GM18508 (cell line): Measurements from ENCODE around the gene GLT1D1.

Experiments used
- ATAC-seq: cut with Tn5 transposase; IDR thresholded peaks from one replicate; pipeline ENCODE4 v1.9.1; 2021; ENCODE audit warnings: moderate number of reproducible peaks; ENCODE audit not compliant: insufficient read depth, unreplicated experiment

The GLT1D1 gene

GRCh38 chr12:128986957-128987356, 133.7 kb downstream of the GLT1D1 start:
- no peak for ATAC-seq

DNA sequence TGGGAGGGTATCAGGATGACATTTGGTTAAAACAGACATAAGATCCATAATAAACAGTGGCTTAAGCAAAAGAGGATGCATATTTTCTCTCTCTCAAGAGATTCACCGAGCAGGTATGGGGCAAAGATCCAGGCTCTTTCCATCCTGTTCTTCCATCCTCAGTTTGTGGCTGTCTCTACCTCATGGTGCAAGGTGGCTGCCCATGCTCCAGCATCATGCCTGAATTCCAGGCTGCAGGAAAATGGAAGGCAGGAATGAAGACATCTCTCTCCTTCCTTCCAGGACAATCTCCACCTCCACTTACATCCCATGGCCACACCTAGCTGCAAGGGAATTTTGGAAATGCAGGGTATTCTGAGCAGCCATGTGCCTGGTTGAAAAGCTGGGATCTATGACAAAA, 136.0 kb downstream of the GLT1D1 start:
- no peak for ATAC-seq

DNA sequence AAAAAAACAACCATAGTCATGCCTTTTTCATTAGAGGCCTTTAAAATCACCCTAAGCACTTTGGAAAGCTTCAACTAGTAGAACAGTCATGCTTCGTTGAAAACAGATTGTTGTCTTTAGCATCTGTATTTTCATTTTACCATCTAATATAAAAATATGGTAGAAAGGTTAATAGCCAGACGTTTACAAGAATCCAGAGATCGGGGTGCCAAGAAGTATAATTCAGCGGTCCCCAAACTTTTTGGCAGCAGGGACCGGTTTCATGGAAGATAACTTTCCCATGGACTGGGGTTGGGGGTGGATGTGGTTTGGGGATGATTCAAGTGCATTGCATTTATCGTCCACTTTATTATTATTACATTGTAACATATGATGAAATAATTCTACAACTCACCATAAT, 138.4 kb downstream of the GLT1D1 start:
- ATAC-seq: no peak

DNA sequence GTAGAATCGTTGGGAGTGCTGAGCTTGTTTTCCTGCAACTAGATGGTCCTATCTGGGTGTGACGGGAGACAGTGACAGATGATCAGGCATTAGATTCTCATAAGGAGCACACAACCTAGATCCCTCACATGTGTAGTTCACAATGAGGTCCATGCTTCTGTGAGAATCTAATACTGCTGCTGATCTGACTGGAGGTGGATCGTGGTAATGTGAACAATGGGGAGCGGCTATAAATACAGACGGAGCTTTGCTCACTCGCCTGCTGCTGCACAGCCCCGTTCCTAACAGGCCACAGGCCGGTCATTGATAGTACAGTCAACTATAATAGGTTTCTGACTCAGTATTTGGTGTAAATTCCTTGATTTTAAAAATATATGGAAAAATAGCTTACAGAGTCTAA, 138.8 kb downstream of the GLT1D1 start:
- ATAC-seq: no peak

DNA sequence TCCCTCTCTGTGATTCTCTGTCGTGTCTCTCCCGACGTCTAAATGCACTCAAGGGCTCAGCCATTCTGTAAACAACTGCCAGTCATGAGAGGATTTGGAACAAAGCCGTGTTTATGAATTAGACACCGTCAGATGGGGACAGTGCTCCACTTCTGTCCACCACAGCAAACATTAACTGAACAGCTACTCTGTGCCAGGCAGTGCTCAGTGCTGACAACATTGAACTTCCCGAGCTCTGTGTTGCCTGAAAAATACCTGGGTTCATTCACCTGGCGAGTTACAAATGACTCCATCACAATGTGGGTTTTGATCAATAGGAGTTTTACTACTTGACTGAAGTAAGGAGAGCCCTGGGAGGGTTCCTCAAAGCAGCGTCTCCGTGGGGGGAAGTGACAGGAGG, 139.3 kb downstream of the GLT1D1 start:
- ATAC-seq: no peak

DNA sequence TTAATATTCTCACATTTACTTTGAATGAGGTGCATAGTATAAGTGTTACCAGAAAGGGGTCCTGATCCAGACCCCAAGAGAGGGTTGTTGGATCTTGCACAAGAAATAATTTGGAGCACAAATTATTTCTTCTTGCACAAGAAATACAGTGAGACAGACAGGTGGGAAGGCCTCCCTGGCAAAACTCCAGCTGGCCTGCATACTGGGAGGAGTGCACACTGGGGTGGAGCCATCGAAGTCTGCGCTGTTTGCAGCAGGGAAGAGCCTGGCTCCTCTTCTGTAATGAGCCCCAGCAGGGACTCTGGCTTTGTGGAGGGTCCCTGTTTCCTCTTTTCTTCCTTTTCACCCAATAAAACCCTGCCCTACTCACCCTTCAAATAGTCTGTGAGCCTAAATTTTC, 141.6 kb downstream of the GLT1D1 start:
- no peak for ATAC-seq

- no peak for ATAC-seq
These were observed 142.3 kb downstream of the GLT1D1 start for GRCh38 chr12:128995619-128996018.

DNA sequence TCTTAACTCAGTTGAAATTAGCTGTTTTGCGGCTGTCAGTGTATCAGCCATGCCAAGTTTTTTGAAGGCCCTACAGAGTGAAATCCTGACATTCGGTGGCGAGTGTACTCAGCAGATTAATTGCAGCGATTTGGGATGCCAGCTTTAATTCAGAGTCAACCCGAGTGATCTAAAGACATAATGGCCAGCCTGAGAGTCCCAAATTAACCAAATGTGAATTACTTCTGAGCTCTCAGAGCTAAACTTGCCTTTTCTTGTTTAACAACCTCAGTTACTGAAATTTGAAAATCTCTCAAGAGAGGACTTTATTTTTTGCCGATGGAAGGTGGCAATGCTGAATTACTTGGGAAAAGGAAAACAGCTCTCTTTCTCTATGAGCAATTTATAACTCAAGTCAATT, 148.5 kb downstream of the GLT1D1 start:
- no peak for ATAC-seq

DNA sequence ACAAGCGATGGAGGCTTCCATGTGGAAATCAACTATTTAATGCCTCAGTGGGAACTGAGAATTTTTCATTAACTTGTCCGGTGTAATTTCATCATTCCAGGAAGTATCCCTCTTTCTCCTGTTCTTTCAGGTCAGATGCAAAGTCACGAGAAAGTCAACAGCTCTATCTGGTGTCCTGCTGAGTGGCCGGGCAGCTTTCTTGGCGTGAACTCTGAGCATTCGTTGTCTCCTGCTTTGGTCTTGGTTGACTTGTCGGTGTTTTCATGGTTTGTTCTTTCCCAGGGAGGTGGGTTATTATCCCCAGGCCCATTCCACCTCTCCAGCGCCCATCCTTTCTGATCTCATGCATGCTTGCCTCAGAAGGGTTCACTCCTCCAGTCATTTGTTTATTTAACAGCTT, 149.1 kb downstream of the GLT1D1 start:
- ATAC-seq: no peak

DNA sequence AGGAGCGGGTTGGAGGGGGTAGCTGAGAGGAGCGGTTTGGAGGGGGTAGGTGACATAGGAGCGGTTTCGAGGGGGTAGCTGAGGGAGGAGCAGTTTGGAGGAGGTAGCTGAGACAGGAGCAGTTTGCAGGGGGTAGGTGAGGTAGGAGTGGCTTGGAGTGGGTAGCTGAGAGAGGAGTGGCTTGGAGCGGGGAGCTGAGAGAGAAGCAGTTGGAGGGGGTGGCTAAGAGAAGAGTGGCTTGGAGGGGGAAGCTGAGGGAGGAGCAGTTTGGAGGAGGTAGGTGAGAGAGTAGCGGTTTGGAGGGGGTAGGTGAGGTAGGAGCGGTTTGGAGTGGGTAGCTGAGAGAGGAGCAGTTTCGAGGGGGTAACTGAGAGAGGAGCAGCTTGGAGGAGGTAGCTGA, 152.1 kb downstream of the GLT1D1 start:
- ATAC-seq: no peak

- ATAC-seq: no peak
These were observed 152.6 kb downstream of the GLT1D1 start for GRCh38 chr12:129005829-129006228.

- no peak for ATAC-seq
These were observed 156.8 kb downstream of the GLT1D1 start for GRCh38 chr12:129009833-129010622.

DNA sequence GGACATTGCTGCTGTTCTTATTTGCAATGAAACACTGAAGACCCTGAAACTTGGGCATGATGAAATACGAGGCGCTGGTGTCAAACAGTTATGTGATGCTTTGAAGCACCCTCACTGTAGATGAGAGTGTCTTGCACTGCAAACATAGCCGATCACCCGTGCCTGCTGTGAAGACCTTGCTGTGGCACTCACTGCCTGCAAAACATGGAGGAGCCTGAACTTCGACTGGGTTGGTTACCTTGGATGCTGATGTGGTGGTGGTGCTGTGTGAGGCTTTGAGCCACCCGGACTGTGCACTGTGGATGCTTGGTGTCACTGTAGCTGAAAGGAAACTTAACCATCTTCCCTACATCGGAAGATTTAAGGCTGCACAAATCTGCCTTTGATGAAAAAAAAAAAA, 162.9 kb downstream of the GLT1D1 start:
- ATAC-seq: no peak

DNA sequence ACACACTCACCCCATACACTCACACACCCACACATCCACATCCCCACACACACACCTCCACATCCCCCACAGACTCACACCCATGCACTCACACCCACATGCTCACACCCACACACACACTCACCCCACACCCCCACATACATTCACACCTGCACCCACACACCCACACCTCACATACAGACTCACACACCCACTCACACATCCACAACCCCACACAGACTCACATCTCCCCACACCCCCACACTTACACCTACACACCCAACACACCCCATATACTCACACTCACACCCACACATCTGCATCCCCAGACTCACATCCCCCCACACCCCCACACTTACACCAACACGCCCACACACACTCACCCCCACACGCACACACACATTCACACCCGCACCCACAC, 171.8 kb downstream of the GLT1D1 start:
- ATAC-seq: no peak

DNA sequence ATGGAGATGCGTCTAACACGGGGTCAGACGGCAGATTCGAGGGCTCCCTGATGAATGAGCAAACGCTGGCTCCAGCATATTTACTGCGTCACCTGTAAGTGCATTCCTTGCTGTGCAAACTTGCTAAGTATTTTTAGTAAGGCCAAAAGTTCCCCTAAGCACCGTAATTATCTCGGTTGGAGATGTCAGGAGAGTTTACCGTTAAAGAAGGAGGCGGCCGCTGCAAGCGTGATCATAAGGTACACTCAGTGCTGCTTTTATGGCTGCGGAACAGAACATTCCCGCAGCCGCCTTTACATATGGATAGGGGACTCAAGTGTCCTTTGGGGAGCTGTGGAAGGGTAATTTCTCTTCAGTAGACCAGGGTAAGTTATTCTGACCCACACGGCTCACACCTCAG, 175.6 kb downstream of the GLT1D1 start:
- no peak for ATAC-seq
